ENCODE data around the gene ZNF850.
"Not testable (repeated sequence)": the region's sequence is repeated elsewhere in the genome, so short reads cannot be mapped to it uniquely, and the experiment has no call there.

The ZNF850 gene

GRCh38 chr19:36772311-36773222 lies at the start of gene ZNF850:
Gene ZNF850, minus strand, starts transcription at chr19:36772807. Its CDS starts 10,201 bp downstream, at chr19:36762606.
- DNase-seq (ENCODE audit: low spot score) = peak; percentile 91

GRCh38 chr19:36821758-36822157 lies 49.2 kb upstream of the ZNF850 start:
- no peak for DNase-seq (ENCODE audit: low spot score)

- no peak for DNase-seq (ENCODE audit: low spot score)
Measured at GRCh38 chr19:36819130-36819630, 46.6 kb upstream of the ZNF850 start.

- DNase-seq (ENCODE audit: low spot score) = no peak
Measured at GRCh38 chr19:36807029-36807428, 34.4 kb upstream of the ZNF850 start.

- DNase-seq (ENCODE audit: low spot score) = no peak
Measured at GRCh38 chr19:36805364-36805763, 32.8 kb upstream of the ZNF850 start.

GRCh38 chr19:36797786-36798108 lies 25.1 kb upstream of the ZNF850 start:
- DNase-seq (ENCODE audit: low spot score) = peak; percentile 65

GRCh38 chr19:36796714-36796992 lies 24.0 kb upstream of the ZNF850 start:
- DNase-seq (ENCODE audit: low spot score) = no peak

- not testable (repeated sequence) for DNase-seq (ENCODE audit: low spot score)
Measured at GRCh38 chr19:36791420-36792141, 19.0 kb upstream of the ZNF850 start.

- DNase-seq (ENCODE audit: low spot score) = no peak
Measured at GRCh38 chr19:36775768-36776167, 3.2 kb upstream of the ZNF850 start.

- no peak for DNase-seq (ENCODE audit: low spot score)
Measured at GRCh38 chr19:36773223-36773579, 594 bp upstream of the ZNF850 start.

GRCh38 chr19:36771261-36772231 lies 1.1 kb downstream of the ZNF850 start:
- DNase-seq (ENCODE audit: low spot score) = peak; percentile 2

GRCh38 chr19:36750066-36750691 lies 22.4 kb downstream of the ZNF850 start:
- DNase-seq (ENCODE audit: low spot score) = no peak

- DNase-seq (ENCODE audit: low spot score) = not testable (repeated sequence)
Measured at GRCh38 chr19:36749613-36750012, 23.0 kb downstream of the ZNF850 start.

- no peak for DNase-seq (ENCODE audit: low spot score)
Measured at GRCh38 chr19:36748431-36749275, 24.0 kb downstream of the ZNF850 start.

GRCh38 chr19:36747750-36748149 lies 24.9 kb downstream of the ZNF850 start:
- DNase-seq (ENCODE audit: low spot score) = no peak

- DNase-seq (ENCODE audit: low spot score) = no peak
Measured at GRCh38 chr19:36745870-36746269, 26.7 kb downstream of the ZNF850 start.

- DNase-seq (ENCODE audit: low spot score) = not testable (repeated sequence)
Measured at GRCh38 chr19:36736166-36736565, 36.4 kb downstream of the ZNF850 start.

- no peak for DNase-seq (ENCODE audit: low spot score)
Measured at GRCh38 chr19:36719687-36720556, 52.7 kb downstream of the ZNF850 start.

GRCh38 chr19:36709423-36709822 lies 63.2 kb downstream of the ZNF850 start:
- no peak for DNase-seq (ENCODE audit: low spot score)

- DNase-seq (ENCODE audit: low spot score) = no peak
Measured at GRCh38 chr19:36707134-36707533, 65.5 kb downstream of the ZNF850 start.

All from CD4-positive, alpha-beta T cell treated with Interleukin-6 at 100 ng/mL for 8 hours (primary cell).